ENCODE data around the gene ASPG. TPM values are rescaled to one million over a fixed set of nuclear protein-coding genes. Genes with fewer than 3 reads are reported as not detected.

The ASPG gene
- total and polyA plus RNA-seq, 2 of the 13 experiments (the other 11 are each of a cell fraction or from before 2014, with no cell fraction given): not detected

DNA sequence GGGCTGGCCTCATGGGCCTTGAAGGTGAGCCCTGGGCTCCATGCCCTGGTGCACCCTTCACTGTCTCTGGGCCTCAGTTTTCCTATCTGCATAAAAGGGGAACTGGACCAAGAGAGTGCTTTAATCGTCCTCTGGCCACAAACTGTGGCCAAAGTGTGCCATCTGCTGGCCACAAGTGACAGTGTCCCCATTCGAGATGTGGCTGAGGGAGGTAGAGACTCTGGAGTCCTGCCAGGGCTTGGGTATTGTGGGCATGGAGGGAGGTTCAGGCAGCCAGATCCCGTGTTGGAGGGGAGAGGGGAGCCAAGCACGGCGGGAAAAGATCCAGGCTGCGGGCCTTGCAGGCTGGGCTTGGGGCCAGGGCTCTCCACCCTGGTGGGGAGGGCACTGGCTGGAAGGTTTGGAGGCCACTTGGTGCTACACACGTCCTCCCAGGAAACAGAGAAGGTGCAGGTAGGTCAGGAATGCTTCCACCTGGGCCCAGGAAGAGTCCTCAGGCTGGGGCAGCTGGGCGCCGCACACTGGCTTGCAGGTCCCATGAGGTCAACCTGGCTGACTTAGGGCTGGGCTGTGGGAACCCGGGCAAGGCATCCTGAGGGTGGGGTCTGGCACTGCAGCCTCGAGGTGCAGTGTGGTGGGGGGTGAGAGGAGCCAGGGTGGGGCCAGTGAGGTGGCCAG lies 45.6 kb downstream of the ASPG start (continued):
- TF ChIP-seq, protein P1, sequence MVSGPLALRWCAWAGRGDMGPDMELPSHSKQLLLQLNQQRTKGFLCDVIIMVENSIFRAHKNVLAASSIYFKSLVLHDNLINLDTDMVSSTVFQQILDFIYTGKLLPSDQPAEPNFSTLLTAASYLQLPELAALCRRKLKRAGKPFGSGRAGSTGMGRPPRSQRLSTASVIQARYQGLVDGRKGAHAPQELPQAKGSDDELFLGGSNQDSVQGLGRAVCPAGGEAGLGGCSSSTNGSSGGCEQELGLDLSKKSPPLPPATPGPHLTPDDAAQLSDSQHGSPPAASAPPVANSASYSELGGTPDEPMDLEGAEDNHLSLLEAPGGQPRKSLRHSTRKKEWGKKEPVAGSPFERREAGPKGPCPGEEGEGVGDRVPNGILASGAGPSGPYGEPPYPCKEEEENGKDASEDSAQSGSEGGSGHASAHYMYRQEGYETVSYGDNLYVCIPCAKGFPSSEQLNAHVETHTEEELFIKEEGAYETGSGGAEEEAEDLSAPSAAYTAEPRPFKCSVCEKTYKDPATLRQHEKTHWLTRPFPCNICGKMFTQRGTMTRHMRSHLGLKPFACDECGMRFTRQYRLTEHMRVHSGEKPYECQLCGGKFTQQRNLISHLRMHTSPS (CRISPR knock-in tag; IDR thresholded peaks at IDR 0.05; ENCODE audit: low read depth): no peak
- TF ChIP-seq SMC3 (IDR thresholded peaks at IDR 0.05; ENCODE audit: low read length) (peak; percentile 40; the same call in 1 of the 2 replicates), STAG1 (CRISPR knock-in tag; IDR thresholded peaks at IDR 0.05) (peak; percentile 77), CEBPB (IDR thresholded peaks at IDR 0.05; ENCODE audit: borderline replicate concordance, low read depth, low read length) (no peak), GATAD1 (CRISPR knock-in tag; IDR thresholded peaks at IDR 0.05) (no peak), IRF1 (CRISPR knock-in tag; IDR thresholded peaks at IDR 0.05; ENCODE audit: low read depth) (no peak), ELF3 (CRISPR knock-in tag; IDR thresholded peaks at IDR 0.05) (no peak), ZBTB7B (CRISPR knock-in tag; IDR thresholded peaks at IDR 0.05) (no peak), SYNCRIP (IDR thresholded peaks at IDR 0.05; ENCODE audit: insufficient read depth, low read depth, low read length) (no peak), KMT2A (CRISPR knock-in tag; IDR thresholded peaks at IDR 0.05) (no peak), FOXO4 (CRISPR knock-in tag; conservative IDR thresholded peaks at IDR 0.05) (0 out of 2 replicates have a peak, but pooled peaks have one; percentile 31), ZNF17 (CRISPR knock-in tag; IDR thresholded peaks at IDR 0.05) (no peak), ZSCAN12 (CRISPR knock-in tag; IDR thresholded peaks at IDR 0.05) (no peak), RBFOX2 (IDR thresholded peaks at IDR 0.05; ENCODE audit: low read depth, low read length) (no peak), KMT2B (CRISPR knock-in tag; IDR thresholded peaks at IDR 0.05) (no peak), FOXC1 (CRISPR knock-in tag; IDR thresholded peaks at IDR 0.05; ENCODE audit: borderline replicate concordance) (no peak), U2AF2 (IDR thresholded peaks at IDR 0.05; ENCODE audit: low read depth, low read length) (no peak), NFRKB (IDR thresholded peaks at IDR 0.05) (no peak), ZNF572 (CRISPR knock-in tag; IDR thresholded peaks at IDR 0.05) (no peak), ZNF724P (CRISPR knock-in tag; IDR thresholded peaks at IDR 0.05; ENCODE audit: borderline replicate concordance) (no peak), MLX (CRISPR knock-in tag; IDR thresholded peaks at IDR 0.05) (no peak), ETV6 (CRISPR knock-in tag; conservative IDR thresholded peaks at IDR 0.05) (no peak)
- TF ChIP-seq, protein P2, sequence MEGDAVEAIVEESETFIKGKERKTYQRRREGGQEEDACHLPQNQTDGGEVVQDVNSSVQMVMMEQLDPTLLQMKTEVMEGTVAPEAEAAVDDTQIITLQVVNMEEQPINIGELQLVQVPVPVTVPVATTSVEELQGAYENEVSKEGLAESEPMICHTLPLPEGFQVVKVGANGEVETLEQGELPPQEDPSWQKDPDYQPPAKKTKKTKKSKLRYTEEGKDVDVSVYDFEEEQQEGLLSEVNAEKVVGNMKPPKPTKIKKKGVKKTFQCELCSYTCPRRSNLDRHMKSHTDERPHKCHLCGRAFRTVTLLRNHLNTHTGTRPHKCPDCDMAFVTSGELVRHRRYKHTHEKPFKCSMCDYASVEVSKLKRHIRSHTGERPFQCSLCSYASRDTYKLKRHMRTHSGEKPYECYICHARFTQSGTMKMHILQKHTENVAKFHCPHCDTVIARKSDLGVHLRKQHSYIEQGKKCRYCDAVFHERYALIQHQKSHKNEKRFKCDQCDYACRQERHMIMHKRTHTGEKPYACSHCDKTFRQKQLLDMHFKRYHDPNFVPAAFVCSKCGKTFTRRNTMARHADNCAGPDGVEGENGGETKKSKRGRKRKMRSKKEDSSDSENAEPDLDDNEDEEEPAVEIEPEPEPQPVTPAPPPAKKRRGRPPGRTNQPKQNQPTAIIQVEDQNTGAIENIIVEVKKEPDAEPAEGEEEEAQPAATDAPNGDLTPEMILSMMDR (CRISPR knock-in tag; IDR thresholded peaks at IDR 0.05): peak; percentile 84
- TF ChIP-seq, protein P3, sequence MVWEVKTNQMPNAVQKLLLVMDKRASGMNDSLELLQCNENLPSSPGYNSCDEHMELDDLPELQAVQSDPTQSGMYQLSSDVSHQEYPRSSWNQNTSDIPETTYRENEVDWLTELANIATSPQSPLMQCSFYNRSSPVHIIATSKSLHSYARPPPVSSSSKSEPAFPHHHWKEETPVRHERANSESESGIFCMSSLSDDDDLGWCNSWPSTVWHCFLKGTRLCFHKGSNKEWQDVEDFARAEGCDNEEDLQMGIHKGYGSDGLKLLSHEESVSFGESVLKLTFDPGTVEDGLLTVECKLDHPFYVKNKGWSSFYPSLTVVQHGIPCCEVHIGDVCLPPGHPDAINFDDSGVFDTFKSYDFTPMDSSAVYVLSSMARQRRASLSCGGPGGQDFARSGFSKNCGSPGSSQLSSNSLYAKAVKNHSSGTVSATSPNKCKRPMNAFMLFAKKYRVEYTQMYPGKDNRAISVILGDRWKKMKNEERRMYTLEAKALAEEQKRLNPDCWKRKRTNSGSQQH (CRISPR knock-in tag; IDR thresholded peaks at IDR 0.05; ENCODE audit: low read depth): no peak

All from HepG2 (cell line).